Osteoblast (primary cell): ENCODE results near the gene SLC7A1. TPM values are rescaled to one million over a fixed set of nuclear protein-coding genes. Genes with fewer than 3 reads are reported as not detected.

Experiments used
- DNase-seq: peaks from one replicate; pipeline ENCODE4 v3.0.0; 2011; ENCODE audit warnings: low spot score, mixed read lengths; ENCODE audit not compliant: insufficient read length; ENCODE audit errors: missing footprints
- H2AFZ ChIP-seq: 2 replicates; pipeline ENCODE4 v1.6.0; 2011; ENCODE audit warnings: mild to moderate bottlenecking, low read length
- H3K27ac ChIP-seq: 2 replicates; pipeline ENCODE4 v1.5.1; 2011; ENCODE audit warnings: mild to moderate bottlenecking, low read depth, low read length, moderate library complexity
- H3K27me3 ChIP-seq: 2 replicates; pipeline ENCODE4 v1.6.0; 2012; ENCODE audit warnings: mild to moderate bottlenecking, control low read depth, inconsistent platforms, low read length, moderate library complexity; ENCODE audit not compliant: insufficient read depth
- H3K36me3 ChIP-seq: 2 replicates; pipeline ENCODE4 v1.5.1; 2011; ENCODE audit warnings: mild to moderate bottlenecking, low read length, control low read depth, moderate library complexity; ENCODE audit not compliant: insufficient read depth
- H3K4me1 ChIP-seq: 2 replicates; pipeline ENCODE4 v1.5.1; 2011; ENCODE audit warnings: mild to moderate bottlenecking, low read length, control low read depth, moderate library complexity; ENCODE audit not compliant: insufficient read depth
- H3K4me2 ChIP-seq: 2 replicates; pipeline ENCODE4 v1.6.0; 2011; ENCODE audit warnings: mild to moderate bottlenecking, low read length; ENCODE audit not compliant: insufficient read depth
- H3K4me3 ChIP-seq: fragments of 200-600 bp; sonication (generic); 3 replicates; pipeline ENCODE4 v1.5.1; 2012; ENCODE audit warnings: mild to moderate bottlenecking, low read length, inconsistent platforms; ENCODE audit not compliant: insufficient read depth
- H3K79me2 ChIP-seq: 2 replicates; pipeline ENCODE4 v1.6.0; 2012; ENCODE audit warnings: mild to moderate bottlenecking, low read length, control low read depth, inconsistent platforms; ENCODE audit not compliant: insufficient read depth
- H3K9me3 ChIP-seq: 2 replicates; pipeline ENCODE4 v1.5.1; 2011; ENCODE audit warnings: low read depth, low read length, control low read depth
- H4K20me1 ChIP-seq: 2 replicates; pipeline ENCODE4 v1.6.0; 2012; ENCODE audit warnings: mild to moderate bottlenecking, low read length, control low read depth; ENCODE audit not compliant: insufficient read depth
- total RNA-seq: library from RNA; depleted of rRNA; stranded (reverse); fragments of >200 nt; gene quantifications from 2 replicates; pipeline ENCODE4 v1.2.3, GENCODE V29; 2012
- TF ChIP-seq, protein P1 (sequence below): IDR thresholded peaks from 2 replicates; pipeline ENCODE4 v1.5.1; 2011; ENCODE audit warnings: mild to moderate bottlenecking, low read depth, low read length, moderate library complexity; ENCODE audit errors: extremely low read depth

Gene SLC7A1
- total RNA-seq, 1 donor = 25.7 TPM

DNA sequence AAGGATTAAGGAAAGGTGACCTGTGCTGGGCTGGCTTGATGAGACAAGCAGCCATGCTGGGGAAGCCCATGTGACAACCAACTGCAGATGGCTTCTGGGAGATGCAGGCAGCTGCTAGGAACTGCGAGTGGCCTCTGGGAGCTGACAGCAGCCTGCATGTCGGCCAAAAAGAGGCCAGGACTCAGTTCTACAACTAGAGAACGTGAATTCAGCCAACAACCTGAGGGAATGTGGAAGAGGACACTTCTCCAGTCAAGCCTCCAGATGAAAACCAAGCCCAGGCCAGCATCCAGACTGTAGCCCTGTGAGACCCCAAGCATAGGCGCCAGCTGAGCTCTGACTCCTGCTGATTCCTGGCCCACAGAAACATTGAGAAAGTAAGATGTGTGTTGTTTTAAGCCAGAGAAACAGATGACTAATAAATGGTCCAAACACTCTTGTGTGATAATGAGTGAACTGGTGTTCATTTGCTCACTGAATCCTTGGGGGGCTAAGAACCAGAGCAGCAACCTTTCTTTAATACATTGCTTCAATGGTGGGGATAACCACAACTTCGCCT is 45.0 kb downstream of the SLC7A1 start:
- peaks cover 14% of the 10 kb centered on the region for H4K20me1 ChIP-seq
- peaks cover 7% of the 10 kb centered on the region for H3K4me1 ChIP-seq
- H3K27ac ChIP-seq = peak overlapping the region; percentile 25
- no peaks in the 10 kb centered on the region for H3K27me3 ChIP-seq
- DNase-seq = no peak
- H2AFZ ChIP-seq = no peak overlapping the region
- H3K36me3 ChIP-seq = peaks cover 47% of the 10 kb centered on the region
- H3K4me2 ChIP-seq = no peak overlapping the region
- H3K79me2 ChIP-seq = peaks cover 98% of the 10 kb centered on the region
- TF ChIP-seq, protein P1, sequence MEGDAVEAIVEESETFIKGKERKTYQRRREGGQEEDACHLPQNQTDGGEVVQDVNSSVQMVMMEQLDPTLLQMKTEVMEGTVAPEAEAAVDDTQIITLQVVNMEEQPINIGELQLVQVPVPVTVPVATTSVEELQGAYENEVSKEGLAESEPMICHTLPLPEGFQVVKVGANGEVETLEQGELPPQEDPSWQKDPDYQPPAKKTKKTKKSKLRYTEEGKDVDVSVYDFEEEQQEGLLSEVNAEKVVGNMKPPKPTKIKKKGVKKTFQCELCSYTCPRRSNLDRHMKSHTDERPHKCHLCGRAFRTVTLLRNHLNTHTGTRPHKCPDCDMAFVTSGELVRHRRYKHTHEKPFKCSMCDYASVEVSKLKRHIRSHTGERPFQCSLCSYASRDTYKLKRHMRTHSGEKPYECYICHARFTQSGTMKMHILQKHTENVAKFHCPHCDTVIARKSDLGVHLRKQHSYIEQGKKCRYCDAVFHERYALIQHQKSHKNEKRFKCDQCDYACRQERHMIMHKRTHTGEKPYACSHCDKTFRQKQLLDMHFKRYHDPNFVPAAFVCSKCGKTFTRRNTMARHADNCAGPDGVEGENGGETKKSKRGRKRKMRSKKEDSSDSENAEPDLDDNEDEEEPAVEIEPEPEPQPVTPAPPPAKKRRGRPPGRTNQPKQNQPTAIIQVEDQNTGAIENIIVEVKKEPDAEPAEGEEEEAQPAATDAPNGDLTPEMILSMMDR = no peak
- H3K4me3 ChIP-seq = no peak overlapping the region
- H3K9me3 ChIP-seq = no peaks in the 10 kb centered on the region

DNA sequence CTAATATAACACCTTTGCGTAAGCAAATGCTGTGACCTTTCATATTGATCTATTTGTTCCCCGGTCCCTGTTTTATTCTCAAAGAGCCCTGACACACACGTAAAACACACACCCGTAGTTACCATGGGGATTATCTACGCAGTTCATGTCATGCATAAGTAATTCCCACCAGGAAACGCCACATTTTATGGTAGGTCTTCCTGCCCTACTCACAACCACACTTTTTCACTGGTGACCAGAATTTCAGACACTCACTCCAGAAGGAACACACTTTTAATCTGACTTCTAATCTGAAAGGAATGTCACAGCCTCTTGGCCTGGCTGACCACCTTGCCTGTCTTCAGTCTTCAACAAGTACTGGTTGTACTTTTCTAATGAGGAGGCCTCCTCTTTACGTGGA is 46.8 kb downstream of the SLC7A1 start:
- no peaks in the 10 kb centered on the region for H3K9me3 ChIP-seq
- peaks cover 100% of the 10 kb centered on the region for H3K79me2 ChIP-seq
- peaks cover 7% of the 10 kb centered on the region for H3K4me1 ChIP-seq
- H3K27me3 ChIP-seq = no peaks in the 10 kb centered on the region
- TF ChIP-seq, protein P1 = no peak
- H3K4me3 ChIP-seq = no peak overlapping the region
- H4K20me1 ChIP-seq = peaks cover 14% of the 10 kb centered on the region
- no peak overlapping the region for H3K4me2 ChIP-seq
- peak overlapping the region; percentile 4 for H3K27ac ChIP-seq
- DNase-seq = no peak
- H2AFZ ChIP-seq = no peak overlapping the region
- peaks cover 48% of the 10 kb centered on the region for H3K36me3 ChIP-seq

- no peak overlapping the region for H3K4me2 ChIP-seq
- no peak overlapping the region for H3K27ac ChIP-seq
- no peaks in the 10 kb centered on the region for H3K9me3 ChIP-seq
- TF ChIP-seq, protein P1 = no peak
- H3K79me2 ChIP-seq = peaks cover 99% of the 10 kb centered on the region
- peaks cover 12% of the 10 kb centered on the region for H3K4me1 ChIP-seq
- no peak for DNase-seq
- no peaks in the 10 kb centered on the region for H3K27me3 ChIP-seq
- H2AFZ ChIP-seq = no peak overlapping the region
- H3K4me3 ChIP-seq = no peak overlapping the region
- peaks cover 39% of the 10 kb centered on the region for H3K36me3 ChIP-seq
- peaks cover 14% of the 10 kb centered on the region for H4K20me1 ChIP-seq
Measured at GRCh38 chr13:29547153-29547552, 48.3 kb downstream of the SLC7A1 start.

GRCh38 chr13:29546662-29547061 is 48.8 kb downstream of the SLC7A1 start:
- H4K20me1 ChIP-seq = peaks cover 14% of the 10 kb centered on the region
- peaks cover 12% of the 10 kb centered on the region for H3K4me1 ChIP-seq
- no peak overlapping the region for H2AFZ ChIP-seq
- H3K79me2 ChIP-seq = peaks cover 97% of the 10 kb centered on the region
- TF ChIP-seq, protein P1 = no peak
- DNase-seq = no peak
- H3K27me3 ChIP-seq = no peaks in the 10 kb centered on the region
- H3K27ac ChIP-seq = no peak overlapping the region
- H3K4me3 ChIP-seq = no peak overlapping the region
- H3K36me3 ChIP-seq = peaks cover 39% of the 10 kb centered on the region
- no peaks in the 10 kb centered on the region for H3K9me3 ChIP-seq
- no peak overlapping the region for H3K4me2 ChIP-seq
